A673 (cell line): ENCODE results near the gene STAMBP. TPM values are rescaled to one million over a fixed set of nuclear protein-coding genes. Genes with fewer than 3 reads are reported as not detected.

Experiments
- BruUV-seq: library from RNA; stranded (reverse); fragments of 400-500 nt; replicated peaks from 2 replicates; lab custom pipeline; 2021; lab: Mats Ljungman, UMichigan
- CTCF ChIA-PET: fragments of 300-600 bp; sonication (Branson Sonifier 250); formaldehyde crosslinking; loops from one replicate; lab custom pipeline; 2022; ENCODE audit warnings: antibody characterized with exemption; lab: Charles Lee
- POLR2A ChIA-PET: fragments of 300-600 bp; sonication (Branson Sonifier 250); formaldehyde crosslinking; loops from one replicate; lab custom pipeline; 2022; ENCODE audit warnings: antibody characterized with exemption; ENCODE audit not compliant: low non-redundant PET; lab: Charles Lee
- DNase-seq: peaks from one replicate; pipeline ENCODE4 v3.0.0-alpha.2; 2015; ENCODE audit warnings: low spot score
- H3K27ac ChIP-seq: fragments of 200-600 bp; sonication (generic); 2 replicates; pipeline ENCODE4 v1.5.1; 2016; ENCODE audit warnings: mixed run types, low read depth, mild to moderate bottlenecking, mixed read lengths, antibody characterized with exemption, low read length; ENCODE audit not compliant: poor library complexity, severe bottlenecking
- H3K27me3 ChIP-seq: fragments of 200-600 bp; sonication (generic); replicated peaks from 2 replicates; pipeline ENCODE4 v1.6.1; 2017; ENCODE audit warnings: mixed run types, low read depth, mild to moderate bottlenecking, mixed read lengths, antibody characterized with exemption, low read length; ENCODE audit not compliant: insufficient read depth, poor library complexity
- H3K36me3 ChIP-seq: fragments of 200-600 bp; sonication (generic); 2 replicates; pipeline ENCODE4 v1.6.1; 2016; ENCODE audit warnings: mixed run types, mild to moderate bottlenecking, mixed read lengths, antibody characterized with exemption, low read length; ENCODE audit not compliant: insufficient read depth, poor library complexity, severe bottlenecking
- H3K4me1 ChIP-seq: fragments of 200-600 bp; sonication (generic); 2 replicates; pipeline ENCODE4 v1.6.1; 2017; ENCODE audit warnings: mixed run types, mild to moderate bottlenecking, mixed read lengths, antibody characterized with exemption, low read length; ENCODE audit not compliant: insufficient read depth, poor library complexity, severe bottlenecking
- H3K4me3 ChIP-seq: fragments of 200-600 bp; sonication (generic); 2 replicates; pipeline ENCODE4 v1.5.1; 2016; ENCODE audit warnings: low read depth, mixed run types, mild to moderate bottlenecking, mixed read lengths, low read length; ENCODE audit not compliant: poor library complexity, severe bottlenecking
- H3K9me3 ChIP-seq: fragments of 200-600 bp; sonication (generic); 2 replicates; pipeline ENCODE4 v1.6.1; 2016; ENCODE audit warnings: mixed run types, low read depth, mild to moderate bottlenecking, mixed read lengths, antibody characterized with exemption, low read length; ENCODE audit not compliant: poor library complexity, severe bottlenecking
- EZH2 ChIP-seq: fragments of 200-600 bp; sonication (generic); IDR thresholded peaks from 2 replicates; pipeline ENCODE4 v1.6.1; 2017; ENCODE audit warnings: borderline replicate concordance, low read depth, mild to moderate bottlenecking, mixed read lengths, antibody characterized with exemption, low read length; ENCODE audit not compliant: poor library complexity, severe bottlenecking
- intact Hi-C: fragments of 100-400 bp; cut with micrococcal nuclease; formaldehyde crosslinking; loops from one replicate; pipeline ENCODE4 v1.10.0; 2022; ENCODE audit not compliant: unreplicated experiment
- total RNA-seq: library from RNA; stranded (reverse); gene quantifications from 2 replicates; pipeline ENCODE4 v1.2.3, GENCODE V29; 2021
- TF ChIP-seq, protein P1 (sequence below): fragments of 300-800, 200-600 bp; sonication (generic); conservative IDR thresholded peaks from 2 replicates; pipeline ENCODE4 v1.5.1; 2017; ENCODE audit warnings: low read depth, mild to moderate bottlenecking, antibody characterized with exemption, low read length, moderate library complexity, mixed read lengths

Gene STAMBP
- total RNA-seq, 1 experiment from 2014 or later: 67.1 TPM

DNA sequence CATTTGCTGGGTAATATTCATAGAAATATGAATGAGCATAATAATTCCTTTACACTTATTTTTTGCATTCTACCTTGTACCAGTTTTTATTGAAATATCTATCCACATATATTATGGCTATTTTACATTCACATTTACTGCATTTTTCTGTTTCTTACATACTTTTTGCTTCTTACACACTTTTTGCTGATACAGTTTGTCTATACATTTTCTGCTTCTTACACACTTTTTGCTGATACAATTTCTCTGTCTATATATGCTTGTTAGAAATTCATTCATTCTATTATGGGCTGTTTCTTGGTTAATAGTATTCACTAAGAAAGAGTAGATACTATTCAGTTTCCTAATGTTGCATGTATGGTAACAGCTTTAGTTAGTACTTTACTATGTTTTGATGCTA, 16.9 kb upstream of the STAMBP start:
- intact Hi-C loops: no loop called here
- no peak for DNase-seq
- CTCF ChIA-PET: interaction anchor here (0.6 kb wide), 1 partner anchor 31 kb away, joined by 3 read pairs; no protein-coding TSS in a partner anchor
- Histone ChIP-seq H3K4me1 (no peaks in the 10 kb centered on the region), H3K27me3 (no peaks in the 10 kb centered on the region), H3K27ac (no peak overlapping the region), H3K36me3 (no peaks in the 10 kb centered on the region), H3K4me3 (no peak overlapping the region), H3K9me3 (no peaks in the 10 kb centered on the region)
- POLR2A ChIA-PET: no interaction called here
- no TSS peak for BruUV-seq
- TF ChIP-seq EZH2: no peak
- TF ChIP-seq, protein P1, sequence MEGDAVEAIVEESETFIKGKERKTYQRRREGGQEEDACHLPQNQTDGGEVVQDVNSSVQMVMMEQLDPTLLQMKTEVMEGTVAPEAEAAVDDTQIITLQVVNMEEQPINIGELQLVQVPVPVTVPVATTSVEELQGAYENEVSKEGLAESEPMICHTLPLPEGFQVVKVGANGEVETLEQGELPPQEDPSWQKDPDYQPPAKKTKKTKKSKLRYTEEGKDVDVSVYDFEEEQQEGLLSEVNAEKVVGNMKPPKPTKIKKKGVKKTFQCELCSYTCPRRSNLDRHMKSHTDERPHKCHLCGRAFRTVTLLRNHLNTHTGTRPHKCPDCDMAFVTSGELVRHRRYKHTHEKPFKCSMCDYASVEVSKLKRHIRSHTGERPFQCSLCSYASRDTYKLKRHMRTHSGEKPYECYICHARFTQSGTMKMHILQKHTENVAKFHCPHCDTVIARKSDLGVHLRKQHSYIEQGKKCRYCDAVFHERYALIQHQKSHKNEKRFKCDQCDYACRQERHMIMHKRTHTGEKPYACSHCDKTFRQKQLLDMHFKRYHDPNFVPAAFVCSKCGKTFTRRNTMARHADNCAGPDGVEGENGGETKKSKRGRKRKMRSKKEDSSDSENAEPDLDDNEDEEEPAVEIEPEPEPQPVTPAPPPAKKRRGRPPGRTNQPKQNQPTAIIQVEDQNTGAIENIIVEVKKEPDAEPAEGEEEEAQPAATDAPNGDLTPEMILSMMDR: no peak

DNA sequence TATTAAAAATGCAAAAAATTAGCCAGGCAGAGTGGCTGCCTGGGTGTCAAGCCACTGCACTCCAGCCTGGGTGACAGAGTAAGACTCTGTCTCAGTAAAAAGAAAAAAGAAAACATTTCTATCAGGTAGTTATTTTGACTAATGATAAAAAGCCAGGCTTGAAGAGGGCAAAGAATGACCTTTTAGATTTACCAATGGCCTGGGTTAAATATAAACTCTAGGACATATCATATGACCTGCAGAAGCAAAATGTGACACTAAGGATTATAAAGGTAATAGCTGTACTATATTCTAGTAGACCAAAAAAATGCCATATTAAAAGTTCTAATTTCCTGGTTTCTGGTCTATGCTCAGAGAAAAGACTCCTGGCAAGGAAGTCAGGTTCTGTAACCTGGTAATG, 16.1 kb upstream of the STAMBP start:
- DNase-seq: no peak
- no TSS peak for BruUV-seq
- intact Hi-C loops: no loop called here
- ChIA-PET CTCF (no interaction called here), POLR2A (no interaction called here)
- H3K27ac ChIP-seq: no peak overlapping the region
- no peak overlapping the region for H3K4me3 ChIP-seq
- no peaks in the 10 kb centered on the region for H3K36me3 ChIP-seq
- no peak for TF ChIP-seq EZH2
- TF ChIP-seq, protein P1: no peak
- no peaks in the 10 kb centered on the region for H3K9me3 ChIP-seq
- H3K27me3 ChIP-seq: no peaks in the 10 kb centered on the region
- H3K4me1 ChIP-seq: no peaks in the 10 kb centered on the region

DNA sequence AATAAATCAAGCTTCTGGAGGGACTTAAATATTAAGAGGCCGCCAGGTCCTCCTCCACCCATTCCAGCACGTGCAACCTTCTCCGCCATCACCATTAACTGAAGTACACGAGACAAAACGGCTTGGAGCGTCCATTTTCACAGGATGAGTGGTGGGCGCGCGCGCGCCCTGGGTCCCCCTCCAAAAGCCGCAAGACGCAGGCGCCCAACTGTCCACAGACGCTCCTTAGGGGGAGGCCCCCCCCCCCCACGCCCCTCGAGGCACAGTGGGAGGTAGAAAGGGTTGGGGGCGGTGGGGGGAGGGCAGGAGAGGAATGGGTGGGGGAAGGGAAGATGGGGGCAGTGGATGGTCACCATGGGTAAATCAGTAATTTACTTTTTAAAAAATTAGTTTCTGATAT, 10.5 kb upstream of the STAMBP start:
- Histone ChIP-seq H3K27ac (no peak overlapping the region), H3K36me3 (no peaks in the 10 kb centered on the region), H3K4me1 (peaks cover 9% of the 10 kb centered on the region), H3K27me3 (no peaks in the 10 kb centered on the region), H3K9me3 (no peaks in the 10 kb centered on the region), H3K4me3 (no peak overlapping the region)
- no peak for DNase-seq
- intact Hi-C loops: no loop called here
- ChIA-PET POLR2A (no interaction called here), CTCF (no interaction called here)
- TF ChIP-seq, protein P1: no peak
- no peak for TF ChIP-seq EZH2
- BruUV-seq: no TSS peak
